SU-DHL-6 (cell line): ENCODE data around the gene TTYH3.
"Not testable (repeated sequence)": the region's sequence is repeated elsewhere in the genome, so short reads cannot be mapped to it uniquely, and the experiment has no call there.

Source experiments
- H2AFZ ChIP-seq: fragments of 200-600 bp; sonication (generic); 2 replicates; pipeline ENCODE4 v1.6.1; 2014; ENCODE audit warnings: low read depth, mild to moderate bottlenecking, moderate library complexity, mixed read lengths, antibody characterized with exemption, low read length; ENCODE audit not compliant: severe bottlenecking
- H3F3A ChIP-seq: fragments of 200-600 bp; shearing (Covaris generic); 2 replicates; pipeline ENCODE4 v1.6.0; 2016; ENCODE audit warnings: antibody characterized with exemption, mild to moderate bottlenecking; ENCODE audit not compliant: insufficient read depth
- H3K27ac ChIP-seq: fragments of 200-600 bp; sonication (generic); 2 replicates; pipeline ENCODE4 v1.5.1; 2016; ENCODE audit warnings: low read depth, mild to moderate bottlenecking, low read length, moderate library complexity, mixed read lengths
- H3K27me3 ChIP-seq: fragments of 200-600 bp; sonication (generic), shearing (Covaris generic); 2 replicates; pipeline ENCODE4 v1.6.0; 2014; ENCODE audit warnings: mild to moderate bottlenecking, low read length
- H3K36me3 ChIP-seq: fragments of 200-600 bp; sonication (generic); 2 replicates; pipeline ENCODE4 v1.6.1; 2014; ENCODE audit warnings: mild to moderate bottlenecking, low read length, mixed read lengths
- H3K4me2 ChIP-seq: fragments of 300-600, 200-600 bp; shearing (Covaris generic), sonication (generic); 2 replicates; pipeline ENCODE4 v1.6.0; 2014; ENCODE audit warnings: low read length, low read depth, mild to moderate bottlenecking; ENCODE audit not compliant: poor library complexity, severe bottlenecking
- H3K4me3 ChIP-seq: fragments of 200-600 bp; sonication (generic); 2 replicates; pipeline ENCODE4 v1.5.1; 2014; ENCODE audit warnings: antibody characterized with exemption, low read length, mild to moderate bottlenecking, mixed read lengths; ENCODE audit not compliant: insufficient read depth, poor library complexity, severe bottlenecking
- H3K79me2 ChIP-seq: fragments of 200-600 bp; sonication (generic); 2 replicates; pipeline ENCODE4 v1.6.1; 2014; ENCODE audit warnings: mild to moderate bottlenecking, low read length, moderate library complexity; ENCODE audit not compliant: insufficient read depth
- H3K9ac ChIP-seq: fragments of 200-600 bp; sonication (generic); 2 replicates; pipeline ENCODE4 v1.7.0; 2014; ENCODE audit warnings: mild to moderate bottlenecking, low read length
- H3K9me2 ChIP-seq: fragments of 200-600 bp; sonication (generic); replicated peaks from 2 replicates; pipeline ENCODE4 v1.6.1; 2014; ENCODE audit warnings: low read length; ENCODE audit not compliant: insufficient read depth
- H3K9me3 ChIP-seq: fragments of 200-600 bp; sonication (generic); 2 replicates; pipeline ENCODE4 v1.6.1; 2014; ENCODE audit warnings: low read length, mixed read lengths; ENCODE audit not compliant: insufficient read depth
- H4K20me1 ChIP-seq: fragments of 200-600 bp; sonication (generic); 2 replicates; pipeline ENCODE4 v1.6.1; 2014; ENCODE audit warnings: low read depth, mild to moderate bottlenecking, antibody characterized with exemption, low read length, moderate library complexity, mixed read lengths
- EZH2phosphoT487 ChIP-seq: fragments of 200-600 bp; sonication (generic), shearing (Covaris generic); conservative IDR thresholded peaks from 2 replicates; pipeline ENCODE4 v1.6.1; 2018; ENCODE audit warnings: mild to moderate bottlenecking, antibody characterized with exemption, low read length, moderate library complexity, mixed read lengths
- TF ChIP-seq, protein P1 (sequence below): fragments of 200-600 bp; sonication (generic); IDR thresholded peaks from one replicate; pipeline ENCODE4 v1.5.1; 2017; ENCODE audit warnings: antibody characterized with exemption, mild to moderate bottlenecking, low read length, moderate library complexity; ENCODE audit not compliant: insufficient read depth, poor library complexity, severe bottlenecking

The TTYH3 gene

GRCh38 chr7:2689951-2690705 lies 58.3 kb downstream of the TTYH3 start:
- TF ChIP-seq, protein P1, sequence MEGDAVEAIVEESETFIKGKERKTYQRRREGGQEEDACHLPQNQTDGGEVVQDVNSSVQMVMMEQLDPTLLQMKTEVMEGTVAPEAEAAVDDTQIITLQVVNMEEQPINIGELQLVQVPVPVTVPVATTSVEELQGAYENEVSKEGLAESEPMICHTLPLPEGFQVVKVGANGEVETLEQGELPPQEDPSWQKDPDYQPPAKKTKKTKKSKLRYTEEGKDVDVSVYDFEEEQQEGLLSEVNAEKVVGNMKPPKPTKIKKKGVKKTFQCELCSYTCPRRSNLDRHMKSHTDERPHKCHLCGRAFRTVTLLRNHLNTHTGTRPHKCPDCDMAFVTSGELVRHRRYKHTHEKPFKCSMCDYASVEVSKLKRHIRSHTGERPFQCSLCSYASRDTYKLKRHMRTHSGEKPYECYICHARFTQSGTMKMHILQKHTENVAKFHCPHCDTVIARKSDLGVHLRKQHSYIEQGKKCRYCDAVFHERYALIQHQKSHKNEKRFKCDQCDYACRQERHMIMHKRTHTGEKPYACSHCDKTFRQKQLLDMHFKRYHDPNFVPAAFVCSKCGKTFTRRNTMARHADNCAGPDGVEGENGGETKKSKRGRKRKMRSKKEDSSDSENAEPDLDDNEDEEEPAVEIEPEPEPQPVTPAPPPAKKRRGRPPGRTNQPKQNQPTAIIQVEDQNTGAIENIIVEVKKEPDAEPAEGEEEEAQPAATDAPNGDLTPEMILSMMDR = no peak
- no peak for TF ChIP-seq EZH2phosphoT487
- no peaks in the 10 kb centered on the region for H3K36me3 ChIP-seq
- no peaks in the 10 kb centered on the region for H3F3A ChIP-seq
- no peak overlapping the region for H3K27ac ChIP-seq
- no peaks in the 10 kb centered on the region for H3K79me2 ChIP-seq
- H4K20me1 ChIP-seq = no peaks in the 10 kb centered on the region
- no peaks in the 10 kb centered on the region for H3K9me3 ChIP-seq
- no peak overlapping the region for H2AFZ ChIP-seq
- no peak overlapping the region for H3K9ac ChIP-seq
- no peaks in the 10 kb centered on the region for H3K27me3 ChIP-seq
- no peak overlapping the region for H3K4me2 ChIP-seq
- no peak overlapping the region for H3K4me3 ChIP-seq
- no peaks in the 10 kb centered on the region for H3K9me2 ChIP-seq

DNA sequence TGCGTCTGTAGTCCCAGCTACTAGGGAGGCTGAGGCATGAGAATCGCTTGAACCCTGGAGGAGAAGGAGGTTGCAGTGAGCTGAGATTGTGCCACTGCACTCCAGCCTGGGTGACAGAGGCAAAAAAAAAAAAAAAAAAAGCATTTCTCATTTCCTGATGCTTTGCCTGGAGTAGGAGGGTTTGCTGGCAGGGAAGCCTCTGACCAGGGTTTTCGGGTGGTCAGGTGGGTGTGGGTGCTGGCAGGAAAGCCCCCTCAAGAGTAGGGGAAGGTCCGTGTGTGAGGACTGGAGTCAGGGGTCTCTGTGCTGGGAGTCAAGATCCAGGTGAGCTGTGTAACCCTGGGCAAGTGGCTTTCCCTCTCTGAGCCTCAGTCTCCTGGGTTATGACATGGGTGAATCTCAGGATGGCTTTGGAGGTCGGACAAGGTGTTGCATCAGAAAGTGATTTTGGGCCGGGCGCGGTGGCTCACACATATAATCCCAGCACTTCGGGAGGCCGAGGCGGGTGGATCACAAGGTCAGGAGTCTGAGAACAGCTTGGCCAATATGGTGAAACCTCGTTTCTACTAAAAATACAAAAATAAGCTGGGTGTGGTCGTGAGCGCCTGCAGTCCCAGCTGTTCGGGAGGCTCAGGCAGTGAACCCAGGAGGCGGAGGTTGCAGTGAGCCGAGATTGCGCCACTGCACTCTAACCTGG lies 59.4 kb downstream of the TTYH3 start:
- Histone ChIP-seq H3K9ac (no peak overlapping the region), H3K4me2 (no peak overlapping the region), H3K27me3 (no peaks in the 10 kb centered on the region), H3K9me3 (no peaks in the 10 kb centered on the region), H3K27ac (no peak overlapping the region), H3K4me3 (no peak overlapping the region), H3K9me2 (no peaks in the 10 kb centered on the region), H3K79me2 (no peaks in the 10 kb centered on the region), H2AFZ (no peak overlapping the region), H4K20me1 (no peaks in the 10 kb centered on the region), H3F3A (no peaks in the 10 kb centered on the region), H3K36me3 (no peaks in the 10 kb centered on the region)
- TF ChIP-seq EZH2phosphoT487 = no peak
- TF ChIP-seq, protein P1 = no peak

- H3K27me3 ChIP-seq, H3K27ac ChIP-seq, H3K36me3 ChIP-seq, H2AFZ ChIP-seq, H3F3A ChIP-seq, H3K4me2 ChIP-seq, H3K79me2 ChIP-seq, H3K4me3 ChIP-seq, H3K9ac ChIP-seq, H3K9me2 ChIP-seq, H3K9me3 ChIP-seq, H4K20me1 ChIP-seq: not testable (repeated sequence)
Measured at GRCh38 chr7:2691932-2692439, 60.2 kb downstream of the TTYH3 start.

DNA sequence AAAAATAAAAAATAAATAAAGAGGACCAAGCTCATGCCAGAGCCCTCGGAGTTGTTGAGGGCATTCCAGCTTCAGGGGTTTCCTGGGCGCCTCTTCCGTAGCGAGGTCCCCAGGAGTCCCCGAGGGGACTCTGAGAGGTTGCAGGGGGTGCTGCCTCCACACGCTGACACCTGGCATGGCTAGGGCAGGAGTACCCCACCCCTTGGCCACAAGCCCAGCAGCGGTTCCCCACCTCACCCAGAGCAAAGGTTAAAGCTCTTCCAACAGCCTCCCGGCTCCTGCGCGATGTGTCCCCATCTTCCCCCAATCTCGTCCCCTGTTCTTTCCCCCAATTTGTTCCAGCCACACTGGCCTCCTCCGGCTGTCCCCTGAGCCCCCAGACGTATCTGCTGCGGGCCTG lies 60.8 kb downstream of the TTYH3 start:
- Histone ChIP-seq H3K9me2 (no peaks in the 10 kb centered on the region), H3K9me3 (no peaks in the 10 kb centered on the region), H3K9ac (no peak overlapping the region), H3K4me3 (no peak overlapping the region), H3K27ac (no peak overlapping the region), H2AFZ (no peak overlapping the region), H3K4me2 (no peak overlapping the region), H3K36me3 (no peaks in the 10 kb centered on the region), H3F3A (peaks cover 2% of the 10 kb centered on the region; the same call in 1 of the 2 replicates), H3K27me3 (no peaks in the 10 kb centered on the region), H3K79me2 (no peaks in the 10 kb centered on the region), H4K20me1 (no peaks in the 10 kb centered on the region)
- TF ChIP-seq, protein P1 = no peak
- no peak for TF ChIP-seq EZH2phosphoT487

DNA sequence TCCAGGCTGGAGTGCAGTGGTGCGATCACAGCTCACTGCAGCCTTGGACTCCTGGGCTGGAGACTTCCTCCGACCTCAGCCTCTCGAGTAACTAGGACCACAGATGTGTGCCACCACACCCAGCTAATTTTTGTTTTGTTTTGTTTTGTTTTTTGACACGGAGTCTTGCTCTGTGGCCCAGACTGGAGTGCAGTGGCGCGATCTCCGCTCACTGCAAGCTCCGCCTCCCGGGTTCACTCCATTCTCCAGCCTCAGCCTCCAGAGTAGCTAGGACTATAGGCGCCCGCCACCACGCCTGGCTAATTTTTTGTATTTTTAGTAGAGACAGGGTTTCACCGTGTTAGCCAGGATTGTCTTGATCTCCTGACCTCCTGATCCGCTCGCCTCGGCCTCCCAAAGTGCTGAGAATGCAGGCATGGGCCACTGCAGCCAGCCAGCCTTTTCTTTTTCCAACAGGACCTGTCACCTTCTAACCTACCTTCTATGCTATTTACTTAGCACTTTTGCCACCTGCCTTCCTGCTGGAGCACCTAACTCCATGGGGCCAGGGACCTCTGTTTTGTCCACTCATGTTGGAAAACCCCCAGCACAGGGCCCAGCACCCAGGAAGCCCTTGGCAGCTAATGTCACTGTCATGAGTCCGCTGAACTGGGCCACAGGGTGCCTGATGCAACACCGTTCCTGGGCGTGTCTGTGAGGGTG lies 61.8 kb downstream of the TTYH3 start:
- H3K9me3 ChIP-seq, H3K4me3 ChIP-seq, H3K9ac ChIP-seq, H3K79me2 ChIP-seq, H3K36me3 ChIP-seq, H4K20me1 ChIP-seq, H3K27me3 ChIP-seq, H3K27ac ChIP-seq, H3K4me2 ChIP-seq, H3F3A ChIP-seq, H3K9me2 ChIP-seq, H2AFZ ChIP-seq: not testable (repeated sequence)
